ENCODE data around the gene PRDM10.
"Not testable (repeated sequence)": the region's sequence is repeated elsewhere in the genome, so short reads cannot be mapped to it uniquely, and the experiment has no call there.

Gene PRDM10, protein sequence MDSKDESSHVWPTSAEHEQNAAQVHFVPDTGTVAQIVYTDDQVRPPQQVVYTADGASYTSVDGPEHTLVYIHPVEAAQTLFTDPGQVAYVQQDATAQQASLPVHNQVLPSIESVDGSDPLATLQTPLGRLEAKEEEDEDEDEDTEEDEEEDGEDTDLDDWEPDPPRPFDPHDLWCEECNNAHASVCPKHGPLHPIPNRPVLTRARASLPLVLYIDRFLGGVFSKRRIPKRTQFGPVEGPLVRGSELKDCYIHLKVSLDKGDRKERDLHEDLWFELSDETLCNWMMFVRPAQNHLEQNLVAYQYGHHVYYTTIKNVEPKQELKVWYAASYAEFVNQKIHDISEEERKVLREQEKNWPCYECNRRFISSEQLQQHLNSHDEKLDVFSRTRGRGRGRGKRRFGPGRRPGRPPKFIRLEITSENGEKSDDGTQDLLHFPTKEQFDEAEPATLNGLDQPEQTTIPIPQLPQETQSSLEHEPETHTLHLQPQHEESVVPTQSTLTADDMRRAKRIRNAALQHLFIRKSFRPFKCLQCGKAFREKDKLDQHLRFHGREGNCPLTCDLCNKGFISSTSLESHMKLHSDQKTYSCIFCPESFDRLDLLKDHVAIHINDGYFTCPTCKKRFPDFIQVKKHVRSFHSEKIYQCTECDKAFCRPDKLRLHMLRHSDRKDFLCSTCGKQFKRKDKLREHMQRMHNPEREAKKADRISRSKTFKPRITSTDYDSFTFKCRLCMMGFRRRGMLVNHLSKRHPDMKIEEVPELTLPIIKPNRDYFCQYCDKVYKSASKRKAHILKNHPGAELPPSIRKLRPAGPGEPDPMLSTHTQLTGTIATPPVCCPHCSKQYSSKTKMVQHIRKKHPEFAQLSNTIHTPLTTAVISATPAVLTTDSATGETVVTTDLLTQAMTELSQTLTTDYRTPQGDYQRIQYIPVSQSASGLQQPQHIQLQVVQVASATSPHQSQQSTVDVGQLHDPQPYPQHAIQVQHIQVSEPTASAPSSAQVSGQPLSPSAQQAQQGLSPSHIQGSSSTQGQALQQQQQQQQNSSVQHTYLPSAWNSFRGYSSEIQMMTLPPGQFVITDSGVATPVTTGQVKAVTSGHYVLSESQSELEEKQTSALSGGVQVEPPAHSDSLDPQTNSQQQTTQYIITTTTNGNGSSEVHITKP

DNA sequence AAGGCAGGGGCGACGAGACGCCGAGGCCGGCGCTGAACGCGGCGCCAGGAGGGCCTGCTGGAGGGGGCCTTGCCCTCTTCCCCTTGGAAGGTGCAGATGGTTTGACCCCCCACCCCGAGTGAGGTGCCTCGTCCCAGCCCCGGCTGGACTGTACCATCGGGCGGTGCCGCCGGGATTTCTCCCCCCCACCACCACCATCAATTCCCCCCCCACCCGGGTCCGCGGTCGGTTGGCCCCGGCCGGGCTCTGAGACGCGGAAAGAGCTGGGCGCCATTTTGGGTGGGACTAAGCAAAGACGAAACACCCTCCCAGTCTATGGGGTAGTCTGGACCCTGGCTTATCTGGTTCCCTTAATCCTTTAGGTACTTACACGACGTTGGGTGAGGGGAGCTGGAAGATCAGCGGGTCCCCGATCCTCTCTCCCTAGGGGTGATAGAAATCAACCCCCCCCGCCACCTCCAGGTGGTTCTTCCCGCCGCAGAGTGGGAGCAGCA lies at the start of gene PRDM10:
Gene PRDM10 (minus strand): TSS at position 484 of the 494 bp plus-strand sequence. CDS start 41,871 bp downstream, outside the sequence.
- peak; percentile 97 for DNase-seq

DNA sequence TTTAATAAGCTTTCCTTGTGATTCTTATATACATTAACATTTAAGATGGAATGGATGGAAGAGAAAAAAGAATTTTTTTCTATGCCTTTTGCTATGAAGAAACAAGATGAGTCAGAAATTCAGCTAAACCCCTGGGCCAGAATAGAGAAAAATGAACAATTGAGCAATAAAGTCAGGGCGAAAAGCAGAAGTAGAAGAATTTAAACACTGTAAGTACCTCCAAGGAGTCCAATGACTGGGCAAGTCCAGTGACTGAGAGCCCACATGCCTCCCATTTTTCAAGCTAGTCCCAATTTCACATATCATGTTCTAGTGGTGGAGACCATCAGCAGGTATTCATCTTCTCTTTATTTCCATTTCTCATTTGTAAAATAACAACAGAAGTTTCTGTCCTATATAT lies 48.4 kb upstream of the PRDM10 start:
- no peak for DNase-seq

DNA sequence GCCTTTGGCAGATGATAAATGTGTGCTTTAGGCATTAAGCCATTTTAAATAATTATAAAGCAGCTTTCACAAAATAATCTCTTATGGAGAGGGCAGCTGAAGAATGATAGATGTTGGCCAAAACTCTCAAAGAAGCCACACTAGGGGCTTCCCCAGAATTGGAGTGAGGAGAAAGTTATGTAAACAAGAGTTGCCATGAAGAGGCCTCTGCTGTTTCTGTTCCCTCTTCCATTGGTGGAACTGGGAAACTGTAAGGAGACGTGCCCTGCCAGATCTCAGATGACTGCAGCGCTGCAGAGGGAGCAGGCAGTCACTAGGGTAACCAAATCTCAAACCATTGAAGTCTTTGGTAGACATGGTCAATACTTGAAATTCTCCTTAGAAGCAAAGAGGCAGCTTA lies 47.6 kb upstream of the PRDM10 start:
- no peak for DNase-seq

DNA sequence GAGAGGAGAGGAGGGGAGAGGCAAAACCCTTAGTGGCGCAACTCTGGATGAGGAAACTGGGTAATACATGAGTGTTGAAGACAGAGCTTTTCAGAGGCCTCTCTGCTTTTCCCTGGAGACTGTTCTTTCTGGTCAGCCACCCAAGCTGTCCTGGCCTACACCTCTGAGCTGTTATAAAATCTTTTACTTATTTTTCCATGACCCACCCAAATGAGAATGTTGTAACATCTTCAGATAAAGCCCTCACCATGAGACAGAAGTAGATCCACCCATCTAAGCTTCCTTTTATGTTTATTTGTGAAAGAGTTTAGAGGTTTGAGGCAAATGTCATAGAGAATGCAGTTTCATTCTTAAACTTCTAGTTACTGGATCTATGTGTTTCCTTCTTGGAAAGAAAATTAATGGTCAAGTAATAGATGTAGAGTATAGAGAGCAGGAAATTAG lies 46.7 kb upstream of the PRDM10 start:
- no peak for DNase-seq

DNA sequence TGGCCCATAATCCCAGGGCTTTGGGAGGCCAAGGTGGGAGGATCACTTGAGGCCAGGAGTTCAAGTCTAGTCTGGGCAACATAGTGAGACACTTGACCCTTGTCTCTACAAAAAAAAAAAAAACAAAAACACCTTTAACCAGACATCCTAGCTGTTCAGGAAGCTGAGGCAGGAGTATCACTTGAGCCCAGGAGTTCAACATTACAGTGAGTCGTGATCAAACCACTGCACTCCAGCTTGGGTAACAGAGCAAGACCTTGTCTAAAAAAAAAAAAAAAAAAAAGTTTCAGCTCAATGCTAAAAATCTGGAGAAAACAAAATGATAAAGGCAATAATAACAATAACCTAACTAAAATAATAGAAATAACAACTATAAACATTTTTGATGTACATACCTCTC lies 44.5 kb upstream of the PRDM10 start:
- DNase-seq, result no peak

DNA sequence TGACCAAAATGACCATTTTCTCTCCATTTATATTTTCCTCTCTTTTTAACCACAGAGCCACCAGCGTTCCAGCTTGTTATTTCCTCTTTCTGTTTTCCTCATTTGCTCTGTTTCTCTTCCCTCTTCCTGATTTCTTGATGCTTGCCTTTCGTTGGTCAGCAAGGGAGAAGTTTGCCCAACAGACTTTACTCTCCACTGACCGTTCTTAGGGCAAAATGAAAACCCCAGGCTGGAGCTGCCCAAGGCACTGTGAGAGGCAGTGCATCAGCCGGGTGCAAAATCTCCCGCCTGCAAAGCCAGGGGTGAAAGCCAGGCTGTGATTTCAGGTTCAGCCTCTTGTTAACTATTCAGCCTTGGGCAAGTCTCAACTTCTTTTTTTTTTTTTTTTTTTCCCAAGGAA lies 40.9 kb upstream of the PRDM10 start:
- DNase-seq, result no peak

DNA sequence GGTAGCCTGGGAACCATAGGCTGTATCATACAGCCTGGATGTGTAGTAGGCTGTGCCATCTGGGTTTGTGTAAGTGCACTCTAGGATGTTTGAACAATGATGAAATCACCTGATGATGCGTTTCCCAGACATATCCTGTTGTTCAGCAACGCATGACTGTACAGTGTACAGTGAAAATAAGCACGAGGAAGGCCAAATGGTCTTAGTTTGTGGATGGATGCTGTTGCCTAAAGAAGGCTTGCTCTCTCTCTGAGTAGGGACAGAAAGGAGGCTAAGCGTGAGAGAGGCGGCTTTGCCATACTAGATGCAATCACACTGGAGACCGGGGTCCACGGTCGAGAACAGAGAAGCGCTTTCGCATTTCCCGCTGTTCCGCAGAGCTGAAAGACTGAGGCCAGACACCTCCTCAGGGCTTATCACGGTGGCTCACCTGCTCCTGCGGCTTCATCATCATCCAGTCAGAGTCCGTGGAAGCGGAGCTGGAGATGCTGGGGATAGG lies 39.5 kb upstream of the PRDM10 start:
- no peak for DNase-seq

DNA sequence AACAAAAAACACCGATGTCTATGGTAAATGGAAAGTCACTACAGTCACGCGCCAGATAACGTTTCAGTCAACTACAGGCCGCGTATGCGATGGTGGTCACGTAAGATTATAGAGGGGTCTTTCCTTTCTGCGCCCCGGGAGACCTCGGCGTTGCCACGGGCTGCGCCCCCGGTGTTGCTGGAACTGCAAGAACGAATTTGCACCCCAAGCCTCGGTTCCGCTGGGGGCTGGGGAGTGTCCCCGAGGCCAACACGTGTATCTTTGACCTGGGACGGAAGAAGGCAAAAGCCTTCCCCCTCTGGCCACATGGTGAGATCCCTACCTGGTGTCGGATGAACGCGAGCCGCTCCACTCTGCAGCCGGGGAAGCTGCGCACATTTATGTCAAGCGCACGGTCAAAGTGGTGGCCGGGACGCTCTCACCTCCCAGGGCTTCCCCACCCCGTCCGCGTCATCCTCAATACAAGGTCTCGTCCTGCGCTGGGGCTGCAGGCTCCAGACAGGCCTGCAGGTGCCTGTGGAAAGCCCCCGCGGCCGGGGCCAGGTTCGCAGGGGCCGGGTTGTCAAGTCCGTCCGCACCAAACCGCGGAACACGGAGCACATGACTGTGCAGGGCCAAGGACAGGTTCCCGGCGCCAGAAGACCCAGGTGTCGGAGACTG lies 37.8 kb upstream of the PRDM10 start:
- DNase-seq, result no peak

DNA sequence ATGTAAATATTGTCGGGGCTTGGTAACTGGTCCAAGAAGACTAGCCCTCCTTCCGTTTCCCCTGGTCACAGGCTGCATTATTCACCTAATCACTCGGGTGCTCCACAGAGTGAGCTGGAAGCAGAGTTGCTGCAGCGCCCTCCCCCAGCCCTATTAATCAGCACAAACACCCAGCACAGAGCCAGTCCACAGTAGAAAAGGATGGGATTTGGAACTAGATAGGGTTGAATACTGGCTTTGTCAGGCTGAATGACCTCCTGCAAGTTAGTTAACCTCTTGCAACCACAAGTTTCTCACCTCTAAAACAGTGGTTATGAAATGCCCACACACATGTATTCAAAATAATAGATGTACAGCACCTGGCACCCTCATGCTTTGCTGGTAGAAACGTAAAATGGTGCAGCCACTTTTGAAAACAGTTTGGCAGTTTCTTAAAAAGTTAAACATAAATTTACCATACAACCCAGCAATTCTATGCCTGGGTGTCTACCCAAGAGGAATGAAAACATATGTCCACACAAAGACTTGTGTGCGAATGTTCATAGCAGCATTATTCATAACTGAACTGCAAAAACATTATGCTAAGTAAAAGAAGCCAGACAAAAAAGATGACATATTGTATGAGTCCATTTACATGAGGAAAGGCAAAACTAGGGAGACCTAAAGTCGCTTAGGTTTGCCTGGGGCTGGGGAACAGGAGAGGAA lies 35.4 kb upstream of the PRDM10 start:
- no peak for DNase-seq

DNA sequence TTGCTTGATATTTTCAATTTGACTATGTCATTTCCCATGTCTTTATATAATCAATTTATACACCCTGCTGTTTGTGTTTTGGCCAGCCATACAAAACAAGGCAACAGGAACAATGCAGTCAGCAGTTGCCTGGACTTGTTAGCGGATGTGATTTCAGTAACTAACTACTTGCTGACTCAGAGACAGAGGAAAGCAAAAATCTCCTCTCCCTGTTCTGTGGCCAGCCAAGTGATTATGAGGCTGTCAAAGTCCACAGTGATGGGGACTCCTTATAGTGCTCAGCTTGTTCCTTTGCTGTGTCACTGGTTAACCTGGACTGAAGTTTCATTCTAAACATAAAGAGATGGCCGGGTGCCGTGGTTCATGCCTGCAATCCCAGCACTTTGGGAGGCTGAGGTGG lies 34.4 kb upstream of the PRDM10 start:
- no peak for DNase-seq

DNA sequence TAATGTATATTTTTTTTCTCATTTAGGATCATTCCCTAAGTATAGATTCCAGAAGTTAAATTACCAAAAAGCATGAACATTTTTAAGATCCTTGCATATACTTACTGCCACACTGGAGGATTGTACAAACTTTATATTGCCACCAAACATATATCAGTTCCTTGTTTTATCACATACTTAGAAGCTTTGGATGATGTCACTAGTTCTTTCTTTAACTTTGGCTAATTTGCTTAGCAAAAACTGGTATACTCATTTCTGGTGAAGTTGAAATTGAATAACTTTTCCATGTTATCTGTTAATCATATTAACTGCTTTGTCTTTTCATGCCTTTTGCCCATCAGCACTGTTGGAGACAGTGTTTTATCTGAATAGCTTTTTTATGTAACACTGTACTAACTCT lies 31.6 kb upstream of the PRDM10 start:
- DNase-seq, result no peak

DNA sequence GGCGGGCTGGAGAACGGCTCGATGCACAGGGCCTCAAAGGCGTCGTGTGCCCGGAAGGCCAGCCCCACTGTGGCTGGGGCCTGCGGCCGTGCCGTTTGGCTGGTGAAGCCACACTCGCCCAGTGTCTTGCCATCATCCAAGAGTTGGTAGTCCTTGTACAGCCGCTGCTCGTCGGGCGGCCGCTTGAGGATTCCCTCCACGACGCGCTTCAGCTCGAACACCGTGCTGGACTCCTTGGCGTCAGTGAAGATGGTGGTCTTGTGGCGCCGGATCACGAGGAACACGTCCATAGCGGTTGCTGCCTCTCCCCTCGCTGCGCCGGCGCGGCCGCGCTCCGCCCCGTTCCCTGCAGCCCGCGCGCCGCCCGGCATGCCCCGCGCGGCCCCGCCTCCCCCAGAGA lies 30.3 kb upstream of the PRDM10 start:
- DNase-seq, result no peak

DNA sequence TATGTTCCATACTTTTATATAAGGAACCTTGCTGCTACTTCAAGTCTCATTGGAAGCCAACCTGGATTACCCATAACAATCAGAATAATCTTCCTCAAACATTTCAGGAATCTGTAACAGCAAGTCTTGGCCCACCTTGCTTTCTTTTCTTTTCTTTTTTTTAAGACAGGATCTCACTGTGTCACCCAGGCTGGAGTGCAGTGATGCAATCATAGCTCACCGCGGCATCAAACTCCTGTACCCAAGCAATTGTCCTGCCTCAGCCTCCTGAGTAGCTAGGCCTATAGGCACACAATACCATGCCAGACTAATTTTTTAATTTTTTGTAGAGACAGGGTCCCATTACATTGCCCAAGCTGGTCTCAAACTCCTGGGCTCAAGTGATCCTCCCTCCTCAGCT lies 29.3 kb upstream of the PRDM10 start:
- no peak for DNase-seq

DNA sequence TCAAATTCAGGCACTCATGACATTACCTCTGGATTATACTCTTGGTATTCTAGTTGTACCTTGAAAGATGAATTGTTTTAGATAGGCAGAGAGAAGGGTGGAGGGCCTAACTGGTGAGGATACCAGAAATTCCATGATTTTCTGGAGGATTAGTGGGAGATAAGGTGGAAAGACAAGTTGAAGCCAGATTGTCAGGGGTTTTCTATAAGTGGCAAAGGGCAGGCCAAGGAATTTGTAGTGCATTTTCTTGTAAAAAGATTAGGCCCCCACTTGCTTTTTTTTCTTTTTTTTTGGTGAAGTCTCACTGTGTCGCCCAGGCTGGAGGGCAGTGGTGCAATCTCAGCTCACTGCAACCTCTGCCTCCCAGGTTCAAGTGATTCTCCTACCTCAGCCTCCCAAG lies 28.4 kb upstream of the PRDM10 start:
- no peak for DNase-seq

DNA sequence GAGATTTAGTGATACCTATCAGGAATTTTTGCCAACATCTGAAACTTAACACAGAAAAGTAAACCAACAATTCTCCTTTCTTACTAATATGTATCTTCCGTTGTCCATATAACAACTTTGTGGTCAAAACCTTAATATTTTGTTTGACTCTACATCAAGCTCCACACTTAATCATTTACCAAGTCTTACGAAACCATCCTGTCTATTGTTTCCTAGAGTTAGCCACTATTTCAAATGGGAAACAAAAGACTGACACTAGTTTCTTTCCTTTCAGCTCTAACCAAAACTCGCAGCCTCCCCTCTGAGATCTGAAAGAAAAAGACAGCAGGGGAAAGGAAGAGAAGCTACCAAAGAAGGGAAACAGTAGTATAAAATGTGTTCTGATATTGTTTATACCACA lies 26.5 kb upstream of the PRDM10 start:
- DNase-seq, result no peak

DNA sequence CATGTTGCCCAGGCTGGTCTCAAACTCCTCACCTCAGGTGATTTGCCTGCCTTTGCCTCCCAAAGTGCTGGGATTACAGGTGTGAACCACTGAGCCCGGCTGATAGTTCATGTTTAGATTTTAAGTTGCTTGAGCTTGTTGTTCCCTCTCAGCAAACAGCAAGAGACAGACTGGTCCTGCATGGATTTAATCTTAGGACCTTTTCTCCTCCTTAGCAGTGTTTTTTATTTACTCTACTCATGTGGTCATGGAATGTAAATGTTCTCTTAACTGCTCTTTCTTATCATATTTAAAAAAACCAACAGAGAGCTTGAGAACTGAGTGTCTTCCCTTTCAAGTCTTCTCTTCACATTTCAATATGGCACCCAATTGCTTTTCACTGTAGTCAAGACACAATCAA lies 22.7 kb upstream of the PRDM10 start:
- DNase-seq, result no peak

DNA sequence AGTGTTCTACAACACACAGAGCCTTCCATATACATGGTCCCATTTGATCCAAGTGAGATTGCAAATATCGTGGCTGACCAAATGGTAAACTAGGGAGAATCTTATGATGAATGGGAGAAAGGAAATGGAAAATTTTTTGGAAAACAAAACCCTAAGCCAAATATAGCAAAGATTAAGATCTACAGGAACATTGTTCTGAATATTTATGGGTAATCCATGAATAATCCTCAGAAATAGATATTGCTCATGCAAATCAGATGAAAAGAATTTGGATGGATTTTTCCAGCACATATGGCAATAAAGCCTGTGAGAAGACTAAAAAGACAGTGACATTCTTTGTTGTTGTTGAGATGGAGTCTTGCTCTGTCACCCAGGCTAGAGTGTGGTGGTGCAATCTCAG lies 21.7 kb upstream of the PRDM10 start:
- no peak for DNase-seq

DNA sequence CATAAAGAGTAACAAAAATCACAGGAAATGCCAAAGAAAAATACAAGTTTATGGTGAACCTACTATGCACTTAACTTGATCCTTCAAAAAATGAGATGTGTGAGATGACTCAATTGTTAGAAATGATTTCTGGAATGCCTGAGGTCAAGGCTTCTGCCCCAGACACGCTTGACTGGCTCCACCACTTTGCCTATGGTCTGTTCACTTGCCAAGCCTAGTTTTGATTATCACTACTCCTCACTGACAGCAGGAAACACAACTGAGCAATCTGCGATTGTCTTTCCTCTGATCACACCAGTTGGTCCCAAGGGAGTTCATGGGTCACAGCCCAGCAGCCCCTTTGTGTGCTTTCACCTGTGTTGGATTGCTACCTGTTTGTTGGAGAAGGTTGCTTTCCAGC lies 20.6 kb upstream of the PRDM10 start:
- no peak for DNase-seq

DNA sequence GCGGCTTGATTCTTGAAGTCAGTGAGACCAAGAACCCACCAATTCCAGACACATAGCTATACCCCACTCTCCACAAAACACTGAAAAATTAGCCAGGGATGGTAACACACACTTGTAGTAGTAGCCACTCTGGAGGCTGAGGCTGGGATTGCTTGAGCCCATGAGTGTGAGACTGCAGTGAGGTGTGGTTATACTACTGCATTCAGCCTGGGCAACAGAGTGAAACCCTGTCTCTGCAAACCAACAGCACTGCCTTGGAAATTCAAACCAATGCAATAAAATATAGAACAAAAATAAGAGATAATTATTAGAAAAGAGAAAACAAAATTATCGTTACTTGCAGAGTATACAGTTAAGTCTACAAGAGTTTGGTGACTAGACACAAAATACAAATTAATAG lies 20.2 kb upstream of the PRDM10 start:
- DNase-seq, result no peak

DNA sequence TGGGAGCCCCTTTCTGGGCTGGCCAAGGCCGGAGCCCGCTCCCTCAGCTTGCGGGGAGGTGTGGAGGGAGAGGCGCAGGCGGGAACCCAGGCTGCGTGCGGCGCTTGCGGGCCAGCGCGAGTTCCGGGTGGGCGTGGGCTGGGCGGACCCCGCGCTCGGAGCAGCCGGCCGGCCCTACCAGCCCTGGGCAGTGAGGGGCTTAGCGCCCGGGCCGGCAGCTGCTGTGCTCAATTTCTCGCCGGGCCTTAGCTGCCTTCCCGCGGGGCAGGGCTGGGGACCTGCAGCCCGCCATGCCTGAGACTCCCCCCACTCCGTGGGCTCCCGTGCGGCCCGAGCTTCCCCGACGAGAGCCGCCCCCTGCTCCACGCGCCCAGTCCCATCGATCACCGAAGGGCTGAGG lies 19.0 kb upstream of the PRDM10 start:
- DNase-seq, result not testable (repeated sequence)

DNA sequence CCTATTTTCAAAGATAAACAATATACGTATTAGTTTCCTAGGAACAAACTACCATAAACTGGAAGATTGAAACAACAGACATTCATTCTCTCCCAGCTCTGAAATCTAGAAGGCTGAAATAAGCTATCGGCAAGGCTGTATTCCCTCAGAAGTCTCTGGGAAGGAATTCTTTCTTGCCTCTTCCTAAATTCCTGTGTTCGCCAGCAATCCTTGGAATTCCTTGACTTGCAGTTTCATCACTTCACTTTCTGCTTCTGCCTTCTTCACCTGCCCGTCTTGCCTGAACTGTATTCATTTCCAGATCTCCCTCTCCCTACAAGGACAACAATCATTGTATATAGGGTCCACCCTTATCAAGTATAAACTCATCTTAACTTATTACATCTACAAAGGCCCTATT lies 17.7 kb upstream of the PRDM10 start:
- DNase-seq, result no peak

DNA sequence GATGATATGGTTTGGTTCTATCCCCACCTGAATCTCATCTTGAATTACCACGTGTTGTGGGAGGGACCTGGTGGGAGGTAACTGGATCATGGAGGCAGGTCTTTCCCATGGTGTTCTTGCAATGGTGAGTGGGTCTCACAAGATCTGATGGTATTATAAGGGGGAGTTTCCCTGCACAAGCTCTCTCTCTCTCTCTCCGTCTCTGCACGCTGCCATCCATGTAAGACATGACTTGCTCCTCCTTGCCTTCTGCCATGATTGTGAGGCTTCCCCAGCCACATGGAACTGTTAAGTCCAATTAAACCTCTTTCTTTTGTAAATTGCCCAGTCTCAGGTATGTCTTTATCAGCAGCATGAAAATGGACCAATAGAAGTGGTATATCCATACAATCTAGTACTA lies 13.2 kb upstream of the PRDM10 start:
- not testable (repeated sequence) for DNase-seq

Measured in right forelimb (tissue), 1 donor.